ENCODE results near the gene VEGFB.

The VEGFB gene

DNA sequence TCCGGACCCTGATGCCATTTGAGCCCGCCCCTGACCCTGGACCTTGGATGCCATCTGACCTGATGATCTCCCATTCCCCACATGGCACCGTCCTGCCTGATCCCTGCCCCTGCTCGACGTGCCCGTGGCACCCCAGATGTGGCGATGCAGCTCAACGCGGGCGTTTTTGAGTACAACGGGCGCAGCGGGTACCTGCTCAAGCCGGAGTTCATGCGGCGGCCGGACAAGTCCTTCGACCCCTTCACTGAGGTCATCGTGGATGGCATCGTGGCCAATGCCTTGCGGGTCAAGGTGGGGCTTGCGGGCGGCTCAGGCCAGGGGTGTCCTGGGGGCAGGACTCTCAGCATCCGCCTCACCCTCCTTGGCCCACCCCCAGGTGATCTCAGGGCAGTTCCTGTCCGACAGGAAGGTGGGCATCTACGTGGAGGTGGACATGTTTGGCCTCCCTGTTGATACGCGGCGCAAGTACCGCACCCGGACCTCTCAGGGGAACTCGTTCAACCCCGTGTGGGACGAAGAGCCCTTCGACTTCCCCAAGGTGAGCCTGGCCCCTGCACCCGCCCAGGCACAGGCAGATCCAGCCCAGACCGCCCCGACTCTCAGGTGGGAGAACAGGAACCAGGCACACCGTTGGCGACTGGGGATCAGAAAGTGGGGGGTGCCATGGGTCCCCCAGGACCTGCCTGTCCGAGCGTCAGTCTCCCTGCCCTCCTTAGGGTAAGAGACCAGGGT lies 28.1 kb downstream of the VEGFB start:
- no peak for DNase-seq (ENCODE audit: low spot score)

DNA sequence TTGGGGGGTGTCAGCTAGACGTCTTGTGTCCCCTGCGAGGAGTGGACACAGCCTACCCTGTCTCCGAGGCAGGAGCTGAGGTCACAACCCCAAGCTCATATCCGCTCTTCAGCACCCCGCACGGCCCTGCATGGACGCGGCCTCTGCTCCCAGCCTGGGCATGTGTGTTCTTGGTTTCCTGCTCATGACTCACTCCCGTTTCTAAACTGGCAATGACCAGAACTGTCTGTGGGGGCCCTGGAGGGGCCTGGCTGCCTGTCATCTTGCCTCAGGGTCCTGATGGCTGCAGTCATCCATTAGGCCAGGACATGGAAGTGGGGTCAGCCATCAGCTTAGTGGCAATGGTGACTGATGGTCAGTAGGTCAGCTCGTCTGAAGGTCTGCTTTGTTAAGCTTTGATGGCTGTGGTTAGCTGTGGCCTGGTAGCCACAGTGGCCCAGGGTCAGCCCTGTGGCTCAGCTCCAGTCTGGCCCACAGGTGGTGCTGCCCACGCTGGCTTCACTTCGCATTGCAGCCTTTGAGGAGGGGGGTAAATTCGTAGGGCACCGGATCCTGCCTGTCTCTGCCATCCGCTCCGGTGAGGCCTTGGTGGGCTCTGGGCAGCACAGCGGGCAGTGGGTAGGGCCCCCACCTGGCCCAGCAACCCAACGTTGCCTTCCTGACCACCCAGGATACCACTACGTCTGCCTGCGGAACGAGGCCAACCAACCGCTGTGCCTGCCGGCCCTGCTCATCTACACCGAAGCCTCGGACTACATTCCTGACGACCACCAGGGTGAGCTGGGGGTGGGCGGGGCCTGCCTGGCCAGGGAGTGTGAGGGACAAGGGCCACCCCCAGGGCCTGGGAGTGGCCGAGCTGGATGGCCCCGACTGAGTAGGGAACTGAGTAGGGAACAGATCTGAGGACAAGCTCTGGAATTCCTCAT lies 28.9 kb downstream of the VEGFB start:
- DNase-seq (ENCODE audit: low spot score), result no peak

DNA sequence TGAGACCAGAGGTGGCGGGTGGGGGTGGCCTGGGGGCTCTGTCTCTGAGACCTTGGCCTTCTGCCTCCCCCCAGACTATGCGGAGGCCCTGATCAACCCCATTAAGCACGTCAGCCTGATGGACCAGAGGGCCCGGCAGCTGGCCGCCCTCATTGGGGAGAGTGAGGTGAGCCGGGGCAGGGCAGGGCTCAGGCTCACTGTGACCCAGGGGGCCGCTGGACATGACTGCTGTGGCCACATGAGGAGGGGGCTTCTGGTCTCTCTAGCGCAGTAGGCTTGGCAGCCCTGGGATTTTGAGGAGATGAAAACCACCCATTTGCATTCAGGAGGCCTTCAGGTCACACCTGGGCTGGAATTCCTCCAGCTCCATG lies 29.5 kb downstream of the VEGFB start:
- DNase-seq (ENCODE audit: low spot score), result no peak

DNA sequence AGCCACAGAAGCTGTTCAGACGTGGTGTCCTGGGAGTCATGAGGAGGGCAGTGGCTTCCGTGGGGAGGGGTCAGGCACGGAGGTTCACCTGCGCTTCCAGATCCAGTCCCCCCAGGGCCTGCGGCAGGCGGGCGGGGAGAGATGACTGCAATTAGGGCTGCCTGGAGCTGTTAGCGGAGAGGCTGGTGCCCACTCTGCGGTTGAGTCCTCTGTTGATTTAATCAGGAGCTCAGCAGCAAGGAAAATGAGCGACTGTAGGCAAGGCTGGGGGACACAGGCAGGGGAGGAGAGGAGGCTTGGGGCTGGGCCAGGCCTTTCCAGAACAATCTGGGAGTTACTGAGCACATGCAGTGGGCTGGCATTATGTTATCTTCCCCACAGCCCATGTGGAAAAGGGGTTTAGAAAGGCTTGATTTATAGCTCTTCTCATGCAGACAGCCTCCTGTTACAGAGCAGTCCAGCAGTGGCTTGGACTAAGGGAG lies 30.0 kb downstream of the VEGFB start:
- no peak for DNase-seq (ENCODE audit: low spot score)

DNA sequence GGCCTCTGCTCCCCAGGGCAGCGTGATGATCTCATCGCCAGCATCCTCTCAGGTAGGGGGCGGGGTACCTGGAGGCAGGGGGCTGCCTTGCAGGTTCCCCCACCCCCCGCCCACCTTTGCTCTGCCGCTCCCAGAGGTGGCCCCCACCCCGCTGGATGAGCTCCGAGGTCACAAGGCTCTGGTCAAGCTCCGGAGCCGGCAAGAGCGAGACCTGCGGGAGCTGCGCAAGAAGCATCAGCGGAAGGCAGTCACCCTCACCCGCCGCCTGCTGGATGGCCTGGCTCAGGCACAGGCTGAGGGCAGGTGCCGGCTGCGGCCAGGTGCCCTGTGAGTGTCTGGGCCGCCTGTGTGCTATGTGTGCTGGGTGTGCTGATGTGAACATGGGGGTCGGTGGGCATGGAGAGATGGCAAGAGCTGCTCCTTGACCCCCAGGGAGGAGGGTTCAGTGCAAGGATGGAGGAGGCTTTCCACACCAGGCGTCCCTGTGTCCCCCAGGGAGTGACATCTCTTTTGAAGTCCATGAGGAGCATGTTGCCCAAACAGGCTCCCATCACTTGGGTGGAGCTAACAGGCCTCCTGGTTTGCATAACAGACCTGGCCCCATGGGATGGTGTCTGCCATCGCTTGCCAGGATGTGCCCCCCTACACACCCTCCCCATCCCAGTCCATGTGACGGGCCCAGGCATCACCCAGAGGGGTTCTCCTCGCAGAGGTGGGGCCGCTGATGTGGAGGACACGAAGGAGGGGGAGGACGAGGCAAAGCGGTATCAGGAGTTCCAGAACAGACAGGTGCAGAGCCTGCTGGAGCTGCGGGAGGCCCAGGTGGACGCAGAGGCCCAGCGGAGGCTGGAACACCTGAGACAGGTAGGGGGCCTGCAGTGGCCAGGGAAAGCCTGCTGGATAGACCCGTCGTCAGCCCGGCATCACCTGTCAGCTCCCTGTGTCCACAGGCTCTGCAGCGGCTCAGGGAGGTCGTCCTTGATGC lies 31.1 kb downstream of the VEGFB start:
- DNase-seq (ENCODE audit: low spot score), result no peak

DNA sequence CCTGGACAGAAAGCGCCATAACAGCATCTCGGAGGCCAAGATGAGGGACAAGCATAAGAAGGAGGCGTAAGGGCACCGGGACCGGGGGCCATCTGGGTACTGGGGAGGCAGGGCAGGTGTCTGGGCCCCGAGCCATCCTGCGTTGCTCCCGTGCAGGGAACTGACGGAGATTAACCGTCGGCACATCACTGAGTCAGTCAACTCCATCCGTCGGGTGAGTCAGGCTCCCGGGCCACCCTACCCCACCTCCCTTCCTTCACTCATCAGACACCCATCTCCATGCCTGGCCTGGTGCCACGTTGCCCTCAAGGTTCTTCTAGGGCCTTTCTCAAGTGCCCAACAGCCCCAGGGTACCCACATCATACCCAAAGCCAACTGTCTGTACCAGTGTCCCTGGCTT lies 32.0 kb downstream of the VEGFB start:
- no peak for DNase-seq (ENCODE audit: low spot score)

DNA sequence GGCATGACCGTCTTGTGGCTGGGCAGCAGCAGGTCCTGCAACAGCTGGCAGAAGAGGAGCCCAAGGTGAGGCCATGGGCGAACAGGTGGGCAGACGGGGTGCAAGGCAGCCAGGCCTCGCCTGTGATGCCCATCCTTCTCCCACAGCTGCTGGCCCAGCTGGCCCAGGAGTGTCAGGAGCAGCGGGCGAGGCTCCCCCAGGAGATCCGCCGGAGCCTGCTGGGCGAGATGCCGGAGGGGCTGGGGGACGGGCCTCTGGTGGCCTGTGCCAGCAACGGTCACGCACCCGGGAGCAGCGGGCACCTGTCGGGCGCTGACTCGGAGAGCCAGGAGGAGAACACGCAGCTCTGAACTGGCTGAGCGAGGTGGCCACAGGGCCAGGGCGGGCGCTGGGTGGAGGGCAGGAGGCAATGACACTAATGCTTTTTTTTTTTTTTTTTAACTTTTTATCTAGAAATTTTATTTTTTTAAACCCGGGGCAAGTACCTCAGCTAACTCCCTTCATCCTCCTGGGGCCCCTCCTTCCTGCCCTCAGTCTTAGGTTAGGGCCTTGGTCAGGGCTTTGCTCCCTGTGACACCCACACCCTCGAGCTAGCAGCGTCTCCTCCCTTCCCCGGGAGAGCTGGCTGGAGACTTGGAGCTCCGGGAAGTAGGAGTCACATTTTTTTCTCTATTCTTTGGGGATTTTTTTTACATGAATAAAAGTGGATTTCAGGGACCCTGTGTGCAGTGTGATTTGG lies 33.0 kb downstream of the VEGFB start:
- DNase-seq (ENCODE audit: low spot score), result no peak

DNA sequence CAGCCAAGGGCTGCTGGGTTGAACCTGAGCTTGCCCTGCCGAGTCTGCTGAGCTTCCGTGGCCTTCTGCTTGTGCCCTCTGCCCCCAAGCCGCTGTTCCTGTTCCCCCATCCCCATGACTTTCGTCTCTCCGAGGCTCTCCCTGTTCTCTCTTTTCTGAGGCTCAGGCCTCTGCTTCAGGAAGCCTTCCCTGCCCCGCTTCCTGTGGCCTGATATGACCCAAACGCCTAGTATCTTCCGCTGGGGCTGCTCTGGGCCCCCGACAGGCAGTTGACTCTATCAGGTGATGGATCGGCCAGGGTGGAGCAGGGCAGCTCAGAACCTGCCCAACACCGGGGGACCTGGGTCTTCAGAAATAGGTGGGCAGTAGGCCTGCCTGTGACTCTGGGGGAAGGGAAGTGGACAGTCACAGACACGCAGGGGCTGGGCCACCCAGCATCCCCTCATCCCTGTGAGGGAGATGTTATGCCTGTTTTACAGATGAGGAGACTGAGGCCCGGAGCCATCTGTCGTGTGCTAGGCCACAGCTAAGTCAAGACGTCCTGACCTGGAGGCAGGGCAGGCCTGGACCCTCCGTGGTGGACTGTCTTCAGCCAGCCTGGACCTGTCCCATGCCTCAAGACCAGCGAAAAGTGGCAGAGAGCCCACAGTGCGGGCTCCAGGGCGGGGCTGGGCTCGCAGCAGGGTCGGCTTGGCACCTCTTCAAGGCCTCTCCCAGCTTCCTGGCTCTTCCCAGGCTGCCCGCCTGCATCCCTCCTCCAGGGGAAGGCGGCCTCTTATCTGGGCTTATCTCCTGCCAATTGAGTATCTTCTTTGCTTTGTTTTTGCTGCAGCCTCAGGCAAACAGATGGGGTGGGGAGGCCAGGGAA lies 33.9 kb downstream of the VEGFB start:
- DNase-seq (ENCODE audit: low spot score), result no peak

DNA sequence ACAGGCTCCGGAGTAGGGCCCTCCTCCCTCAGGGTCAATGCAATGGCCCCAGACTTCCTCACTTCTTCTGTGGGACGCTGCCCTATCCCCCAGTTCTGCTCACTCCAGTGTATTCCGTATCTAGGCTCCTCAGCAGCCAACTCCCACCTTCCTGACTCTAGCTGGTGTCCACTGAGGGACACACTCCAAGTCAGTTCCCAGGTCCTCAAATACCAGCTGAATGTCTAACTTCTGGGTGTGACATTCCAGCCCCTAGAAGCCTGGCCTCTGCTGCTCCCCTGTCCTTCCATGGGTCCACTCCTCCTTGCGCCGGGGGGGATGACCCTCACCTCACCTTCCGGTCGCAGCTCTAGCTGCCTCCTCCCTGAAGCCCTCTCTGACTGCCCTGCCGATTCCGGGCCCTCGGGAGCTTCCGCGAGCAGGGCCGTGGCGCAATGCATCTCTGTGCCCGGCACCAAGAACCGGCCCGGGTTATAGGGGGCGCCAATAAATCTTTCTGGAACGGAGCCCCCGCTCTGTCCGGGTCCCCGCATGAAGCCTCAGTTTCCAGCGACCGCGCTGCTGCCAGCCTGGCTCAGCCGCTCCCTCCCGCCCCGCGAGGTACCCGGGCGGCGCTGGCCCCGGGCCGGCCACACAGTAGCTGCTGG lies 34.6 kb downstream of the VEGFB start:
- peak; percentile 39 for DNase-seq (ENCODE audit: low spot score)

DNA sequence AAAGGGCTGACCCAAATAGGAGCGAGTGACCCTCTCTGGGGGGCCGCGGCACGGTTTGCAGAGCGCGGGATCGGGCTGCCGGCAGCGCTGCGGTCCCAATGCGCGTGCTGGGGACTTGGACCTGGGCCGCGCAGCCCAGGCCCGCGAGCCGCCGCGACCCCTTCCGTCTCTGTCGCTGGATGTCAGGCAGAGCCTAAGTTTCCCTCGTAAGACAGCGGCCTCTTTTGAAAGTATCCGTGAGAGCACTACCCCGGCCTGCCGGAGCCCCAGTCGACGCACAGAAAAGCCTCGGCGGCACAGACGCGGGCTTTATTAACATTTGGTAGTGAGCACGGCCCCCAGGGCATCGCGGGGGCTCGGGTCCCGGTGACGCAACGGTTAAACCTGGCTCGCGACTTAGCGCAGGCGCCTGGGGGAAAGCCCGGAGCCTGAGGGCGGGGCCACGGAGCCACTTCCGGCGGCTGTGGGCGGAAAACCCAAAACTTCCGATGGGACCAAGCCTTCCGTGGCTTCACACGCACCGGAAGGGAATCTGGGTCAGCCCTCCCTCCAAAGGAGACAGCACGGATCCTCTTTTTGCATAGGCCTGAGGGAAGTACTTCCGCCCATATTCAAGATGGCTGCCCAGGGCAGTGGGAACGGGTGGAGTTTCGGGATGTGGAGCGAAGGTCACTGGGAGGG lies 35.3 kb downstream of the VEGFB start:
- peak; percentile 98 for DNase-seq (ENCODE audit: low spot score)

DNA sequence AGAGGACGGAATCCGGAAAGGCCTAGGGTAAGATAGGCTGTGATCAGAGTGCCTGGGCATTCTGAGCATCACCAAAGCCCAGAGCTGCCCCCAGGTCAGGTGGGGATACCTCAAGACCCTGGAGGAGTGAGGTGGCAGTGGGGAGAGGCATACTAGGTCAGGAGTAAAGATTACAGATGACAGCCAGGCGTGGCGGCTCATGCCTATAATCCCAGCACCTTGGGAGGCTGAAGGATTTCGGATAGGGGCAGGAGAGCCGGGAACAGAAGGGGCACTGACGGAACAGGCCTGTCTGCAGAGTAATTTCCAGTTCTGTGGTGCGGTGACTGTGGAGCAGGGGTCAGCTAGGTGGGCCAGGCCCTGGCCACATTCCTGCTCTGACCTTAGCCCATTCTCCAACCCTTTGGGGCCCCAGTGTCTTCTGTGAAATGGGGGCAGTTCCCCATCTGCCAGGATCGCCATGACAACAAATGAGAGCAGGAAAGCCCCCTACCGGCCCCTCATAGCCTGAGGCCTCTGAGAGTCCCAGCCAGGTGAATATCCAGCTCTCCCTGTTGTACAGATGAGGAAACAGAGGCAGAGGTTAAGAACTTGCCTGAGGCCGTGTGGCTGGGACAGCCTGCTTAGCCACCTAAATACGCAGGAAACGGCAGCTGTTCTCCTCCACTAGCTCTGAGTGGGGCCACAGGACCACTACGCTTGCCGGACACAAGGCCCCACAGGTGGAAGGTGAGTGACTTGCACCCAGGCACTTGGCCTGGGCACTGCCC lies 40.8 kb downstream of the VEGFB start:
- no peak for DNase-seq (ENCODE audit: low spot score)

DNA sequence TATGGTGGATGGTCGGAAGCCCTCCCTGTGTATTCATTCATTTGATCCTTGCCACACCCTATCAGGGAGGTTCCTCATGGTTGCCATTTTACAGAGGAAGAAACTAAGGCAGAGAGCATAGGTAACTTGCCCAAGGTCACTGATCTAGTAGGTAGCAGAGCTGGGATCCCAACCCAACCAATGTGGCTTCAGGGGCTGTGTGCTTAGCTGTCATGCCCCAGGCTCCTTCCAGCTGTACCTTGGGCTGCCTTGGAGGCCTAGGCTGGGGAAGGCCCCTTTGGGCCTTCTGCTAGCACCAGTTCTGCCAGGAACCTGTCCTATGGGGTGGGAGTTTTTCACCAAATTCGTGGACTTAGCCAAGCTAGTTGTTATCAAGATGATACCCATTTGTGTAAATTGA lies 41.5 kb downstream of the VEGFB start:
- no peak for DNase-seq (ENCODE audit: low spot score)

DNA sequence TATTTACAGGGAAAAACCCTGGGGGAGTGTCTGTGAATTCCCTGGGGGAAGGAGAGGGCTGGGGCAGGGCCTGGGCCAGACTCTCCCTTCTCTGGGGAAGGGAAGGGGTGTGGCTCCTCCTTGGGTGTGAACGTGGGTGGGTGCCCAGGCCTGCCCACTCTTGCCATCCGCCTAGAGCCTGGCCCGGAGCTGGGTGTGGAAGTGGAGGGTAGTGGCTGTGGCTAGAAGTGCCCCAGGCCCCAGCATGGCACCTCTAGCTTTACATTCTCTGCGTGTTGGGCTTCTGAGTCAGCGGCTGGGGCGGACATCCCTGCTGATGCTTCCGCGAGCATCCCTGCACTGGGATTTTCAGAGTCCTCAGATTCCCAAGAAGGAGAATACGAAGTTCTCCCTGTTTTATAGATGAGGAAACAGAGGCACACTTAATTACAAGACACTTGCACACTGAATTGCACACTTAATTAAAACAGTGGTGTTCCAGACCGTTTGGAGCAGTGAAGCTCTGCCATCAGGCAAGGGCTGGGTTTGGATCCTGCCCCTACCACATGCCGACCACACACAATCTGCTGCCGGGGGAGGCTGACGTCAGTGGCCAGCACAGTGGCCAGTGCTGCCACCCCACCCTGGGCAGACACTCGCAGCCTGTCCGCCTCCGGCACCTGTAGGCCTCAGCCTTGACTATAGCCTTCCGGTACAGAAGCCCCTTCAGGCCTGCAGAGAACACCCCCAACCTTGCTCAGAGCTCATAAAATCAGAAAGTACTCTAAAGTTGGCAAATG lies 42.5 kb downstream of the VEGFB start:
- no peak for DNase-seq (ENCODE audit: low spot score)

DNA sequence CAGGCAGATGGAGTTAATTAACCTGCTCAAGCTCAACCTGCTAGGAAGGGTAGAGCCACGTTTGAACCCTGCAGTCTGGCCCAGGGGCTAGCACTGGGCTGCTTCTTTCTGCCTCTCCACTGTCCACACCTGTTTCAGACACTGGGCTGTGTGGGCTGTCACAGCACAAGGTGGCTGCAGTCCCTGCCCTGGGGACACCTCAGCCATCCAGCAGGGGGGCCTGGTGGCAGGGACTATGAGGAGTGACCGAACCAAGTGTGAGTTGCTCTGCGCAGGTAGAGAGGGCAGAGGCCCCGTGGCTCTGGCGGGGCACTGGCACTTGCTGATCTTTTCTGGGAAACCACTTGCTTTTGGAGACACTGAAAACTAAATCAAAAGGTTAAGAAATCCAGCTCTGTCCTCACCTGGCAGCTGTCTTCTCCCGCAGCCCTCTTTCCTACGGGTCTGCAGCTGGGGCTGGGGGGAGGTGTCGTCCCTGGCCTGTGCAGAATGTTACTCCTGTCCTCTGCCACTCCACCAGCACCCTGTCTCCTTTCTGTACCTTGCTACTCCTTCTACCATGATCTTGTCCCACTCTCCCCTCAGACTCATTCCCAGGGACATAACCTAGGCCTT lies 44.3 kb downstream of the VEGFB start:
- no peak for DNase-seq (ENCODE audit: low spot score)

DNA sequence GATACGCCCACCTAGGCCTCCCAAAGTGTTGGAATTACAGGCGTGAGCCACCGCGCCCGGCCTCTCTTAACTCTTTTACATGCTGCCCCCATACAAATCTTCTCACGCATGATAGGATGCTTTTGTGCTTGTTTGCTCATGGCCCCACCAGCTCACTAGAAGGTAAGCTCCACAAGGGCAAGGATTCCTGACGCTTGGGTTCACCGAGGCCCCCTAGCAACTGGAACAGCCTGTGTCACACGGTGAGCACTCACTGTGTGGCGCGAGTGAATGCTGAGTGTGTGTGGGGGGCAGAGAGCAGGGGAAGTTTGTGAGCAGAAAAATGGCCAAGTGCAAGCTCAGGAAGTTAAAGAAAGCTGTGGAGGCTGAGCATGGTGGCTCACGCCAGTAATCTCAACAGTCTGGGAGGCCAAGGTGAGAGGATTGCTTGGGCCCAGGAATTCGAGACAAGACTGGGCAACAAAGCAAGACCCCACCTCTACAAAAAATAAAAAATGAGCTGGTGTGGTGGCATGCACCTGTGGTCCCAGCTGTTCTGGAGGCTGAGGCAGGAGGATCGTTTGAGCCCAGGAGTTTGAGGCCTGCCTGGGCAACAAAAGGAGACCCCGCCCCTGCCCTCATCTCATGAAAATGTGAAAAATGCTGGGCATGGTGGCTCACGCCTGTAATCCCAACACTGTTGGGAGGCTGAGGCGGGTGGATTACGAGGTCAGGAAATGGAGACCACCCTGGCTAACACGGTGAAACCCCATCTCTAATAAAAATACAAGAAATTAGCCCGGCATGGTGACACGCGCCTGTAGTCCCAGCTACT lies 47.8 kb downstream of the VEGFB start:
- DNase-seq (ENCODE audit: low spot score), result no peak

DNA sequence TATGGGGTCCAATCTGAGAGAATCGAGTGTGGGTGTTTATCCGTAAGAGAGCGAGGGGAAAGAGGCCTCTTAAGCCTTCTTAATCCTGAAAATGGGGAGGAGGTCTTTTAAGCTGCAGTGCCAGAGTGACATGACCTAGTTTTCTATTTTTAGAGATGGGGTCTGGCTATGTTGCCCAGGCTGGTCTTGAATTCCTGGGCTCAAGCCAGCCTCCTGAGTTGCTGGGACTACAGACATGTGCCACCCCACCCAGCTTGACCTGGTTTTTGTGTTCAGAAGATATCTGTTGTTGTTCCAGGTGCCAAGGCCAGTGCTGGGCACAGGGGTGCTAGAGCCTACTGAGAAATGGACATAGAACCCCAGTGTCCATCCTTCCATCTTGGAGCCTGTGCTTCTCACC lies 48.7 kb downstream of the VEGFB start:
- DNase-seq (ENCODE audit: low spot score), result no peak
